ENCODE data around the gene PTPN5.

Gene PTPN5

GRCh38 chr11:18774801-18775200 lies 16.8 kb downstream of the PTPN5 start:
- no peak for DNase-seq (ENCODE audit: low read depth, low spot score)

GRCh38 chr11:18773681-18774080 lies 17.9 kb downstream of the PTPN5 start:
- DNase-seq (ENCODE audit: low read depth, low spot score): no peak
- no peak overlapping the region for H3K27ac ChIP-seq

More at GRCh38 chr11:18774801-18775200, 16.8 kb downstream of the PTPN5 start:
- H3K27ac ChIP-seq: no peak overlapping the region

- DNase-seq (ENCODE audit: low read depth, low spot score): no peak
- no peak overlapping the region for H3K27ac ChIP-seq
Measured at GRCh38 chr11:18773104-18773503, 18.5 kb downstream of the PTPN5 start.

- H3K27ac ChIP-seq: no peak overlapping the region
- no peak for DNase-seq (ENCODE audit: low read depth, low spot score)
Measured at GRCh38 chr11:18772211-18772610, 19.4 kb downstream of the PTPN5 start.

- H3K27ac ChIP-seq: no peak overlapping the region
- DNase-seq (ENCODE audit: low read depth, low spot score): no peak
Measured at GRCh38 chr11:18771266-18772035, 20.1 kb downstream of the PTPN5 start.

- H3K27ac ChIP-seq: no peak overlapping the region
- DNase-seq (ENCODE audit: low read depth, low spot score): no peak
Measured at GRCh38 chr11:18770479-18771125, 21.0 kb downstream of the PTPN5 start.

GRCh38 chr11:18769802-18770456 lies 21.7 kb downstream of the PTPN5 start:
- H3K27ac ChIP-seq: no peak overlapping the region
- no peak for DNase-seq (ENCODE audit: low read depth, low spot score)

GRCh38 chr11:18768978-18769377 lies 22.6 kb downstream of the PTPN5 start:
- H3K27ac ChIP-seq: no peak overlapping the region
- no peak for DNase-seq (ENCODE audit: low read depth, low spot score)

- DNase-seq (ENCODE audit: low read depth, low spot score): no peak
- H3K27ac ChIP-seq: no peak overlapping the region
Measured at GRCh38 chr11:18768472-18768901, 23.1 kb downstream of the PTPN5 start.

- H3K27ac ChIP-seq: no peak overlapping the region
- no peak for DNase-seq (ENCODE audit: low read depth, low spot score)
Measured at GRCh38 chr11:18766015-18766414, 25.6 kb downstream of the PTPN5 start.

- DNase-seq (ENCODE audit: low read depth, low spot score): no peak
- H3K27ac ChIP-seq: no peak overlapping the region
Measured at GRCh38 chr11:18765554-18765953, 26.0 kb downstream of the PTPN5 start.

- no peak overlapping the region for H3K27ac ChIP-seq
- no peak for DNase-seq (ENCODE audit: low read depth, low spot score)
Measured at GRCh38 chr11:18761741-18762140, 29.9 kb downstream of the PTPN5 start.

GRCh38 chr11:18761144-18761543 lies 30.5 kb downstream of the PTPN5 start:
- H3K27ac ChIP-seq: no peak overlapping the region
- no peak for DNase-seq (ENCODE audit: low read depth, low spot score)

- DNase-seq (ENCODE audit: low read depth, low spot score): no peak
- H3K27ac ChIP-seq: no peak overlapping the region
Measured at GRCh38 chr11:18757811-18758210, 33.8 kb downstream of the PTPN5 start.

- no peak overlapping the region for H3K27ac ChIP-seq
- DNase-seq (ENCODE audit: low read depth, low spot score): no peak
Measured at GRCh38 chr11:18756889-18757288, 34.7 kb downstream of the PTPN5 start.

- no peak overlapping the region for H3K27ac ChIP-seq
- DNase-seq (ENCODE audit: low read depth, low spot score): no peak
Measured at GRCh38 chr11:18754308-18754707, 37.3 kb downstream of the PTPN5 start.

GRCh38 chr11:18752502-18752901 lies 39.1 kb downstream of the PTPN5 start:
- no peak for DNase-seq (ENCODE audit: low read depth, low spot score)

GRCh38 chr11:18750944-18751343 lies 40.7 kb downstream of the PTPN5 start:
- no peak overlapping the region for H3K27ac ChIP-seq
- no peak for DNase-seq (ENCODE audit: low read depth, low spot score)

More at GRCh38 chr11:18752502-18752901, 39.1 kb downstream of the PTPN5 start:
- H3K27ac ChIP-seq: no peak overlapping the region

GRCh38 chr11:18749681-18750319 lies 41.8 kb downstream of the PTPN5 start:
- H3K27ac ChIP-seq: no peak overlapping the region
- DNase-seq (ENCODE audit: low read depth, low spot score): no peak

- H3K27ac ChIP-seq: no peak overlapping the region
- DNase-seq (ENCODE audit: low read depth, low spot score): no peak
Measured at GRCh38 chr11:18748766-18749365, 42.7 kb downstream of the PTPN5 start.
